Adipocyte (in vitro differentiated cells): ENCODE data around the gene RIOX2.
A peak's percentile ranks its signal among the peaks of the same experiment; 100 is the strongest.

Experiments
- DNase-seq: peaks from one replicate; pipeline ENCODE4 v3.0.0-alpha.2; 2015; ENCODE audit warnings: low read depth
- H3K27me3 ChIP-seq: replicated peaks from 2 replicates; pipeline ENCODE4 v1.7.0; 2013; ENCODE audit warnings: mild to moderate bottlenecking, low read length, moderate library complexity; ENCODE audit not compliant: control insufficient read depth, insufficient read depth
- H3K36me3 ChIP-seq: 2 replicates; pipeline ENCODE4 v1.7.0; 2013; ENCODE audit warnings: low read length, mild to moderate bottlenecking, moderate library complexity; ENCODE audit not compliant: control insufficient read depth, insufficient read depth, severe bottlenecking
- H3K4me1 ChIP-seq: 2 replicates; pipeline ENCODE4 v1.7.0; 2013; ENCODE audit warnings: mild to moderate bottlenecking, low read length, moderate library complexity; ENCODE audit not compliant: control insufficient read depth, insufficient read depth
- H3K4me3 ChIP-seq: 2 replicates; pipeline ENCODE4 v1.7.0; 2013; ENCODE audit warnings: mild to moderate bottlenecking, low read length, moderate library complexity
- H3K9ac ChIP-seq: 2 replicates; pipeline ENCODE4 v1.7.0; 2013; ENCODE audit warnings: mild to moderate bottlenecking, low read length, moderate library complexity
- H3K9me3 ChIP-seq: 2 replicates; pipeline ENCODE4 v1.7.0; 2013; ENCODE audit warnings: mild to moderate bottlenecking, low read length, moderate library complexity; ENCODE audit not compliant: control insufficient read depth

The RIOX2 gene

DNA sequence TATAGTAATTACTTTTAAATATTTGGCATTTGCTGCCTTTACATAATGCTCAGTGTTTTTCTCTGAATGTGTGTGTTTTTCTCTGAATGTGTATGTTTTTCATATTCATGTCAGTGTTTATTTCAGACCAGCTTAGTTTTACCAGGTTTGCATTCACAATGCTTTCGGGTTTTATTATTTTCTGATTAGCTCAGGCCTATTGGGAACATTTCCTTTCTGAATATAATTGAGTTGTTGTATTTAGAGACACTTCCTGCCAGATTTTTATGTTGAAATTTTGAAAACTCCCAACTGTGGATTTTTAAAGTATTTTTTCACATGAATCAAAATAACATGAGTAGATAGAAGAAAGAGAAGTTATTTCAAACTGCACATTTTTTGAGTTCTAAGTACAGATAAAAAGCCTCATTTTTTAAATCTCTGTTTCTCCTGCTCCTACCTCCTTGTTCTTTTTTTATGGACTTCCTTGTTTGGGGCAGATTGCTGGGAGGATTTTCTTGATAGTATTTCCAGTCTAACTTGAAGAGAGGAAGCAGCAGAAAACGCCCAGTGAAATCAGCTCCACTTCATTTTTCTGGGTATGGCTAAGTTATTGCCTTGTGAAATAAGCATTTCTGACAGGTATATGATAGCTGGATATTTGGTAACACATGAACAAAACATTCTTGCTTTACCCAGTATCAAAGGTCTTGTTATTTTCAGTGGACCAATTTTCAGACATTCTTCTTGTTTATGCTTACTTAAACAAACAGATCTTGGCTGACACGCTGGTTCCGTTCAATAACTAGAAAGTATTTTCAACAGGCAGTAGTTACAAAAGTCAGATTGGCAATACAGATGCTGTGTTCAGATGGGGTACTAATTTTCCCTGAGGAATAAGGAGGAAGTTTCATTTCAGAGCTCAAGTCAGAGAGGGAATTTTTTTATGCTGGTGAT, 70.7 kb downstream of the RIOX2 start:
- no peaks in the 10 kb centered on the region for H3K9me3 ChIP-seq
- no peaks in the 10 kb centered on the region for H3K36me3 ChIP-seq
- no peaks in the 10 kb centered on the region for H3K27me3 ChIP-seq
- H3K4me3 ChIP-seq = peak overlapping the region; percentile 37
- DNase-seq = peak; percentile 27
- H3K4me1 ChIP-seq = peaks cover 21% of the 10 kb centered on the region
- H3K9ac ChIP-seq = peak overlapping the region; percentile 66

DNA sequence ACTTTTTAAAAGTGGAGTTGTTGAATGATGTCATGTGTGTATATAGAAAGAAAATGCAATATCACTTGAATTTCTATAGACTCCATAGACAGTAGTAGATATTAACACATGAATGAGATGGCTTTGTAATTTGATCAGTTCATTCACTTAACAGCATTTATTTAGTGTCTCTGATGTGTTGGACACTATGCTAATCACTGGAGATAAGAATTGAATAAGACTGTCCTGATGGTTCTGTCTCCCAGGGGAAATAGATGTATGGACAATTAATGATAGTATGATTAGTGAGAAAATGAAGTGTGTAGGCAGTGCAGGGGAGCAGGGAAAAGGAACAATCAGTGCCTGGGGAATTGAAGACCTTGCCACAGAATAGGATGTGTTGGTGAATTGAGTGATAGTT, 72.9 kb downstream of the RIOX2 start:
- Histone ChIP-seq H3K36me3 (peaks cover 4% of the 10 kb centered on the region), H3K4me1 (peaks cover 21% of the 10 kb centered on the region), H3K9ac (no peak overlapping the region), H3K27me3 (no peaks in the 10 kb centered on the region), H3K4me3 (no peak overlapping the region), H3K9me3 (no peaks in the 10 kb centered on the region)
- DNase-seq = no peak

GRCh38 chr3:97896547-97896946, 75.7 kb downstream of the RIOX2 start:
- DNase-seq = no peak
- H3K4me1 ChIP-seq = peaks cover 8% of the 10 kb centered on the region
- H3K36me3 ChIP-seq = peaks cover 12% of the 10 kb centered on the region
- H3K9ac ChIP-seq = no peak overlapping the region
- no peak overlapping the region for H3K4me3 ChIP-seq
- H3K9me3 ChIP-seq = no peaks in the 10 kb centered on the region
- H3K27me3 ChIP-seq = no peaks in the 10 kb centered on the region

DNA sequence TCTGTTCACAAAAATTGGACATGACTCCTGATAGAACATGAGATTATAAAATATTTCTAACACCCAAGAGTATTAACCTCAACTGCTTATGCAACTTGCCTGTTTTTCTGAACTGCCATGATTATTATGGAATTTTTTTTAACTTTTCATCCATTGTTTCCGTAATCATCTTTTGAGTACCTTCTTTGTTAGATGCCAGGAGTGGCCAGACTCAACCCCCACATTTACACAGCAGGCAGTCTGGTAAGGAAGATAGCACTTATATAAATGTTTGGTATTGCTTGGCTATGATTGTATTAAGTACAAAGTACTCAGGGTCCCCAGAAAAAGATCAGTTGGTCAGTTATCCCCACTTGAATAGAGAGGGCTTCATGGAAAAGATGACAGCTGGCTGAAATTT, 76.1 kb downstream of the RIOX2 start:
- Histone ChIP-seq H3K9me3 (no peaks in the 10 kb centered on the region), H3K9ac (no peak overlapping the region), H3K27me3 (no peaks in the 10 kb centered on the region), H3K36me3 (peaks cover 12% of the 10 kb centered on the region), H3K4me1 (peaks cover 4% of the 10 kb centered on the region), H3K4me3 (no peak overlapping the region)
- DNase-seq = no peak

DNA sequence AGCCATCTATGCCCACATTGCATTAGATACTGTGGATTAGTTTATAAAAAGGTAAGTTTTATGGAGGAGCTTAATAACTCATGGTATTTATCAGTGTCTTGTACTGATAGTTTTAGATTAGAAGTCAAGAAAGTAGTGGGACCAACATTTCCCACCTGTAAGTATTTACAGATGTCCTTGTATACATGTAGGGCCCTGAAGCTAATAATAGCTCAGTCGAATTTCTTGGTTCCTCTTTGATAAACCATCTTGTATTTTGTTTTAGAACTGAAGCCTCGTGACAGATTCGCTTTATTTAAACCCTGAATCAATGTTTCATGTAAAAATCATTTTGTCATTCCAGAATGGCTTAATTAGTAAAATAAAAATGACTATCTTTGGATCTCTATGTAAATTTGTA, 77.0 kb downstream of the RIOX2 start:
- H3K9ac ChIP-seq = no peak overlapping the region
- no peaks in the 10 kb centered on the region for H3K9me3 ChIP-seq
- H3K4me1 ChIP-seq = no peaks in the 10 kb centered on the region
- peaks cover 12% of the 10 kb centered on the region for H3K36me3 ChIP-seq
- no peak for DNase-seq
- no peak overlapping the region for H3K4me3 ChIP-seq
- H3K27me3 ChIP-seq = no peaks in the 10 kb centered on the region

DNA sequence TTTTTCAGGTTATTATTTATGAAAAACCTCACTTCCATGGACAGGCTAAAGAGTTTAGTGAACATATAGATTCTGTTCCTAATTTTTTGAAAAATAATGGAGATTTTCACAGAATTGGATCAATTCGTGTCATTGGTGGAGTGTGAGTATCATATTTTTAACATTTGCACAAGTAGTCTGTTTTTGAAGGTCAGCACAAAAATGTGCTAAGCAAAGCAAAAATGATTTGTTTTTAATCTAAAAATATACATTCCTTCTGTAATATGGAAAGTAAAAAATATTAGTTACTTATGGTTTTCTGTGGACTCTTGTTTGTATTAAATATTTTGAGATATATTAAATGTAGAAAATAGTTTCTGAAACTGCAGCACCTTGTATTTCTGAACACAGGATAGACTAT, 79.4 kb downstream of the RIOX2 start:
- Histone ChIP-seq H3K36me3 (peaks cover 25% of the 10 kb centered on the region), H3K4me1 (no peaks in the 10 kb centered on the region), H3K9ac (no peak overlapping the region), H3K9me3 (no peaks in the 10 kb centered on the region), H3K4me3 (no peak overlapping the region), H3K27me3 (no peaks in the 10 kb centered on the region)
- DNase-seq = no peak
